AML-193 (cell line): Measurements from ENCODE around the gene TP73.

Experiments
- DNase-seq, 2 experiments: peaks; one replicate each; lab custom pipeline; 2025; lab: John Stamatoyannopoulos, UW

The TP73 gene

DNA sequence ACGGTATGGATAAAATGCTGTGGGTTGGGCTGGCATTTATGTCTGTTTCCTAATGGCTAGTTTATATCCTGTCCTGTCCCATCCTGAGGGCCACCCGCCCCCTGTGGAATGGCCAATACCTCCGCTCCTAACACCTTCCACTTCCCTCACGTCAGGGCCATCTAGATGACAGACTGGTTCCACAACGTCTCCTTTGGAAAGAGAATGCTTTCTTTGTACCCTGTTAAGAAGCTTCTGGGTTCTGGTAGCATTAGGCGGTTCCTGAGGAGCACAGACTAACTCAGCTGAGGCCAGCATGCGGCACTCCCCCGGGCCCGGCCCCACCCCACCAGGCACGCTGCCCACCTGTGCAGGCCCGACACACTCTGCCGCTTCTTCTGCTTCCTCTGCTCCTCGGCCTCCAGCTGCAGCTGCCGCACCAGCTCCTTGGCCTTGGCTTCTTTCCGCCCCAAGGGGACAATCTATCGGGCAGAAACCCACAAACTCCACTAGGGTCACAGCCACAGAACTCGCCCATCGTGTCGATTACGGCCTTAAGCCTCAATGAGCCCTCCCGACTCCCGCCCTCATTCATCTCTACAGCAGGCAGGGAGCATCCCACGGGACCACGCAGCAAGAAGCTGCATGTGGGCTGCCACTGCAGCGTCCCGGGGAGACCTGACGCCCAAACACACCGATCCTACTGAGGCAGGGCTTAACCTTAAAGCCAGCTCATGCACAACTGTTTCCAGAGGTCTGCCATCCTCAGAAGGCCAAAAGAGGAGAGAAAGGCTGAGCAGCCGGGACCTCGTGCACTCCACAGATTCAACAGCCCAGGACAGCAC, 131.5 kb downstream of the TP73 start:
- no peak for DNase-seq

DNA sequence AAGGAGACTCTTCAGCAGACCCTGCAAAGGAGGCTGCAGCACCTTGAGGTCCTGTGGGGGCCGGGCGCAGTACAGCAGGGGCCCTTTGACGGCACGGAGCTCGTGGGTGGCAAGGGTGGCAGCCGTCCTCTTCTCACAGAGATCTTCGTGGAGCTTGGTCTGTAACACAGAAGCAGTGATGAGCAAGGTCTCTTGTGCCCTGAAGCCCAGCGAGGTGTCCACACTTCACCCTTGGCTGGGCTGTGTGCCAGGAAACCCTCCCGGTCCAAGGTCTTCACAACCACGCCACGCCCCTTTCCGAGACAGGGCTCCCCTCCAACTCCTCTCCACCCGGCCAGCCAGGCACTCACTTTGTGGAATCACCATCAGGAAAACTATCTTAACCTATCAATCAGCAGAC, 132.7 kb downstream of the TP73 start:
- DNase-seq, result no peak

DNA sequence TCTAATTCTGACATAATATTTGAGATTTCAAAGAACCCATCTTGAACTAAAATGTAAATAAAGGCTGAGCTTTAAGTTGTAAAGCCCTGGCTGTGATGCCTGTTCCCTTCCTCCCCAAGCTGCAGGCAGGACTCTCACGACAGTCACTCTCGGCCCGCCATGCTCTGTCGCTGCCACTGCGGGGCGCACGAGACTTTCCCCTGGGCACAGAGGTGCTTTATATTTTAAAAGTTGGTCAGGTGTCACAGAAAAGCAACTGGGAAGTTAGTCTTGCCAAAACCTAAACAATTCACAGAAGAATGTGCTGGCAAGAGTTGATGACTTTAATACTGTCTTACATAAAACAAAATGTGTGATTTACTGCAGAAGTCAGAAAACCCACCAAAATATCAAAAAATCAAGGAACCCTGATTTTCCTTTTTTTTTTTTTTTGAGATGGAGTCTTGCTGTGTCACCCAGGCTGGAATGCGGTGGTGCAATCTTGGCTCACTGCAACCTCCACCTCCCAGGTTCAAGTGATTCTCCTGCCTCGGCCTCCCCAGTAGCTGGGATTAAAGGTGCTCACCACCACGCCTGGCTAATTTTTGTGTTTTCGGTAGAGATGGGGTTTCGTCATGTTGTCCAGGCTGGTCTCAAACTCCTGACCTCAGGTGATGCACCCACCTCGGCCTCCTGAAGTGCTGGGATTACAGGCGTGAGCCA, 133.3 kb downstream of the TP73 start:
- DNase-seq, result peak in 1 of 2 experiments; percentile 2
